Posterior cingulate gyrus (tissue), 11 donors: ENCODE measurements around the gene IFNE.

ENCODE experiments used
- DNase-seq, 10 donors: peaks; one replicate each; pipeline versions ENCODE4 v3.0.0 to v3.0.0-alpha.2; 2020 to 2021; ENCODE audit warnings: mixed read lengths in 3 of 10
- intact Hi-C: fragments of 100-400 bp; cut with DNase I; formaldehyde crosslinking; loops from one replicate; pipeline ENCODE4 v1.15.1; 2023

IFNE gene

GRCh38 chr9:21432672-21433425 lies 49.3 kb downstream of the IFNE start:
- intact Hi-C loops = no loop called here

More at GRCh38 chr9:21432672-21433425, 49.3 kb downstream of the IFNE start:
- DNase-seq = no peak
